Neural cell (in vitro differentiated cells): ENCODE results near the gene STAM2. TPM values are rescaled to one million over a fixed set of nuclear protein-coding genes. Genes with fewer than 3 reads are reported as not detected.

Experiments used
- H2AFZ ChIP-seq: fragments of 200-600, 300-800 bp; sonication (generic), shearing (Covaris generic); 2 replicates; pipeline ENCODE4 v1.6.0; 2014; ENCODE audit warnings: low read depth, mild to moderate bottlenecking, antibody characterized with exemption, low read length, moderate library complexity
- H3F3A ChIP-seq: fragments of 200-600 bp; shearing (Covaris generic); 2 replicates; pipeline ENCODE4 v1.6.1; 2016; ENCODE audit warnings: mild to moderate bottlenecking, moderate library complexity, mixed read lengths, antibody characterized with exemption, low read length; ENCODE audit not compliant: insufficient read depth, poor library complexity, severe bottlenecking
- H3K27ac ChIP-seq: fragments of 200-600, 300-800 bp; sonication (generic), shearing (Covaris generic); 2 replicates; pipeline ENCODE4 v1.5.1; 2014; ENCODE audit warnings: mild to moderate bottlenecking, low read length, moderate library complexity
- H3K27me3 ChIP-seq: fragments of 300-800, 200-600 bp; sonication (generic), shearing (Covaris generic); 2 replicates; pipeline ENCODE4 v1.6.0; 2014; ENCODE audit warnings: mild to moderate bottlenecking, low read depth, low read length, moderate library complexity; ENCODE audit not compliant: insufficient read depth
- H3K36me3 ChIP-seq: fragments of 300-800, 200-600 bp; sonication (generic), shearing (Covaris generic); 2 replicates; pipeline ENCODE4 v1.5.1; 2014; ENCODE audit warnings: mild to moderate bottlenecking, antibody characterized with exemption, low read length, moderate library complexity; ENCODE audit not compliant: insufficient read depth
- H3K4me2 ChIP-seq: fragments of 300-800, 200-600 bp; sonication (generic), shearing (Covaris generic); 2 replicates; pipeline ENCODE4 v1.6.0; 2014; ENCODE audit warnings: mild to moderate bottlenecking, low read length
- H3K4me3 ChIP-seq: fragments of 300-800, 200-600 bp; sonication (generic), shearing (Covaris generic); 2 replicates; pipeline ENCODE4 v1.5.1; 2014; ENCODE audit warnings: mild to moderate bottlenecking, low read length, moderate library complexity
- H3K79me2 ChIP-seq: fragments of 200-600 bp; shearing (Covaris generic); replicated peaks from 2 replicates; pipeline ENCODE4 v1.6.0; 2014; ENCODE audit warnings: mild to moderate bottlenecking, low read length, moderate library complexity; ENCODE audit not compliant: insufficient read depth
- H3K9ac ChIP-seq: fragments of 300-800, 200-600 bp; sonication (generic), shearing (Covaris generic); 2 replicates; pipeline ENCODE4 v1.6.1; 2016; ENCODE audit warnings: mild to moderate bottlenecking, low read length, mixed read lengths
- H3K9me2 ChIP-seq: fragments of 200-600 bp; shearing (Covaris generic); 2 replicates; pipeline ENCODE4 v1.6.1; 2016; ENCODE audit warnings: mild to moderate bottlenecking, low read length, mixed read lengths; ENCODE audit not compliant: insufficient read depth
- H3K9me3 ChIP-seq: fragments of 200-600, 300-800 bp; sonication (generic), shearing (Covaris generic); 2 replicates; pipeline ENCODE4 v1.6.1; 2016; ENCODE audit warnings: mild to moderate bottlenecking, mixed run types, low read length, moderate library complexity, mixed read lengths
- H4K20me1 ChIP-seq: fragments of 200-600 bp; shearing (Covaris generic); 2 replicates; pipeline ENCODE4 v1.6.1; 2016; ENCODE audit warnings: mild to moderate bottlenecking, mixed run types; ENCODE audit not compliant: insufficient read depth
- EP300 ChIP-seq: fragments of 450-650 bp; conservative IDR thresholded peaks from 2 replicates; pipeline ENCODE4 v1.6.1; 2014; ENCODE audit warnings: antibody characterized with exemption, mild to moderate bottlenecking, moderate library complexity; ENCODE audit not compliant: poor library complexity, severe bottlenecking
- EZH2 ChIP-seq: fragments of 200-600, 300-800 bp; shearing (Covaris generic), sonication (generic); IDR thresholded peaks from 2 replicates; pipeline ENCODE4 v1.6.1; 2014; ENCODE audit warnings: antibody characterized with exemption, low read length, borderline replicate concordance, mild to moderate bottlenecking; ENCODE audit not compliant: insufficient read depth, poor library complexity, severe bottlenecking
- MXI1 ChIP-seq: fragments of 450-650 bp; conservative IDR thresholded peaks from 2 replicates; pipeline ENCODE4 v1.6.1; 2014; ENCODE audit warnings: antibody characterized with exemption, mild to moderate bottlenecking; ENCODE audit not compliant: poor library complexity, severe bottlenecking
- POLR2AphosphoS5 ChIP-seq: IDR thresholded peaks from 2 replicates; pipeline ENCODE4 v1.6.1; 2012
- RAD21 ChIP-seq: fragments of 450-650 bp; conservative IDR thresholded peaks from 2 replicates; pipeline ENCODE4 v1.6.1; 2014; ENCODE audit warnings: antibody characterized with exemption, mild to moderate bottlenecking, moderate library complexity
- SMC3 ChIP-seq: fragments of 450-650 bp; conservative IDR thresholded peaks from 2 replicates; pipeline ENCODE4 v1.6.1; 2014; ENCODE audit warnings: antibody characterized with exemption, mild to moderate bottlenecking, moderate library complexity; ENCODE audit not compliant: poor library complexity
- TAF1 ChIP-seq: IDR thresholded peaks from 2 replicates; pipeline ENCODE4 v1.6.1; 2012; ENCODE audit warnings: low read depth
- polyA plus RNA-seq: library from polyadenylated mRNA; depleted of rRNA; stranded (reverse); fragments of >200 nt; gene quantifications from 2 replicates; pipeline ENCODE4 v1.2.3, GENCODE V29; 2014
- TF ChIP-seq, protein P1 (sequence below): IDR thresholded peaks from 2 replicates; pipeline ENCODE4 v1.6.1; 2012; ENCODE audit warnings: borderline replicate concordance
- TF ChIP-seq, protein P2 (sequence below): fragments of 450-650 bp; IDR thresholded peaks from 2 replicates; pipeline ENCODE4 v1.5.1; 2014; ENCODE audit warnings: antibody characterized with exemption, mild to moderate bottlenecking, moderate library complexity; ENCODE audit not compliant: poor library complexity, severe bottlenecking

The STAM2 gene
- polyA plus RNA-seq, 1 donor from 2014 or later, result 47.5 TPM

DNA sequence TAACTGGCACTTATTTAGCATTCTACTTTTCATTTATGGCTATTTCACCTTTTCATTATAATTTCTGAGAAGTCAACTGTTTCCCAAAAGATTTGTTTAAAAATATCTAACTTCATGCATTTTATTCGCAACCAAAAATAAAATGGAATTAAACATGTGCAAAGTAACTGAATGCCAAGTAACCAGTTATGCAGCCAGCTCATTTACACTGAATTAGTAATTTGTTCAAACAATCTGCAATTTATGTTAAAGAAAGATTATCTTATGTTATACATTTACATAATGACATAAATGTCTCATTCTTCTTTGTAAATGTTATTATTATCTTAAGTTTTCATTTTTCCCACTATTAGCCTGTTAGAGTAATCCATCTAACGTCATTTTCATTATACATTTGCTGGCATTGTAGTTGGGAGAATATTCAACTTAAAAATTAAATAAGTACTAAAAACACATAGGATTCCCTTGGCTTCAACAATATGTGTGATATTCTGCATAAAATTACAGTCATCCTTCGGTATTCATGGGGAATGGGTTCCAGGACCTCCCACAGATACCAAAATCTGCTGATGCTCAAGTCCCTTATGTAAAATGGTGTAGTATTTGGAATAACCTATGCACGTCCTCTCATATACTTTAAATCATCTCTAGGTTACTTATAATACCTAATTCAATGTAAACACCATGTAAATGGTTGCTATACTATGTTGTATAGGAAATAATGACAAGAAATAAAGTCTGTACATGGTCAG lies 43.7 kb upstream of the STAM2 start:
- no peaks in the 10 kb centered on the region for H4K20me1 ChIP-seq
- TF ChIP-seq, protein P1, sequence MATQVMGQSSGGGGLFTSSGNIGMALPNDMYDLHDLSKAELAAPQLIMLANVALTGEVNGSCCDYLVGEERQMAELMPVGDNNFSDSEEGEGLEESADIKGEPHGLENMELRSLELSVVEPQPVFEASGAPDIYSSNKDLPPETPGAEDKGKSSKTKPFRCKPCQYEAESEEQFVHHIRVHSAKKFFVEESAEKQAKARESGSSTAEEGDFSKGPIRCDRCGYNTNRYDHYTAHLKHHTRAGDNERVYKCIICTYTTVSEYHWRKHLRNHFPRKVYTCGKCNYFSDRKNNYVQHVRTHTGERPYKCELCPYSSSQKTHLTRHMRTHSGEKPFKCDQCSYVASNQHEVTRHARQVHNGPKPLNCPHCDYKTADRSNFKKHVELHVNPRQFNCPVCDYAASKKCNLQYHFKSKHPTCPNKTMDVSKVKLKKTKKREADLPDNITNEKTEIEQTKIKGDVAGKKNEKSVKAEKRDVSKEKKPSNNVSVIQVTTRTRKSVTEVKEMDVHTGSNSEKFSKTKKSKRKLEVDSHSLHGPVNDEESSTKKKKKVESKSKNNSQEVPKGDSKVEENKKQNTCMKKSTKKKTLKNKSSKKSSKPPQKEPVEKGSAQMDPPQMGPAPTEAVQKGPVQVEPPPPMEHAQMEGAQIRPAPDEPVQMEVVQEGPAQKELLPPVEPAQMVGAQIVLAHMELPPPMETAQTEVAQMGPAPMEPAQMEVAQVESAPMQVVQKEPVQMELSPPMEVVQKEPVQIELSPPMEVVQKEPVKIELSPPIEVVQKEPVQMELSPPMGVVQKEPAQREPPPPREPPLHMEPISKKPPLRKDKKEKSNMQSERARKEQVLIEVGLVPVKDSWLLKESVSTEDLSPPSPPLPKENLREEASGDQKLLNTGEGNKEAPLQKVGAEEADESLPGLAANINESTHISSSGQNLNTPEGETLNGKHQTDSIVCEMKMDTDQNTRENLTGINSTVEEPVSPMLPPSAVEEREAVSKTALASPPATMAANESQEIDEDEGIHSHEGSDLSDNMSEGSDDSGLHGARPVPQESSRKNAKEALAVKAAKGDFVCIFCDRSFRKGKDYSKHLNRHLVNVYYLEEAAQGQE, result no peak
- TF ChIP-seq TAF1 (no peak), POLR2AphosphoS5 (no peak), SMC3 (no peak), RAD21 (no peak), EZH2 (no peak), EP300 (no peak)
- TF ChIP-seq, protein P2, sequence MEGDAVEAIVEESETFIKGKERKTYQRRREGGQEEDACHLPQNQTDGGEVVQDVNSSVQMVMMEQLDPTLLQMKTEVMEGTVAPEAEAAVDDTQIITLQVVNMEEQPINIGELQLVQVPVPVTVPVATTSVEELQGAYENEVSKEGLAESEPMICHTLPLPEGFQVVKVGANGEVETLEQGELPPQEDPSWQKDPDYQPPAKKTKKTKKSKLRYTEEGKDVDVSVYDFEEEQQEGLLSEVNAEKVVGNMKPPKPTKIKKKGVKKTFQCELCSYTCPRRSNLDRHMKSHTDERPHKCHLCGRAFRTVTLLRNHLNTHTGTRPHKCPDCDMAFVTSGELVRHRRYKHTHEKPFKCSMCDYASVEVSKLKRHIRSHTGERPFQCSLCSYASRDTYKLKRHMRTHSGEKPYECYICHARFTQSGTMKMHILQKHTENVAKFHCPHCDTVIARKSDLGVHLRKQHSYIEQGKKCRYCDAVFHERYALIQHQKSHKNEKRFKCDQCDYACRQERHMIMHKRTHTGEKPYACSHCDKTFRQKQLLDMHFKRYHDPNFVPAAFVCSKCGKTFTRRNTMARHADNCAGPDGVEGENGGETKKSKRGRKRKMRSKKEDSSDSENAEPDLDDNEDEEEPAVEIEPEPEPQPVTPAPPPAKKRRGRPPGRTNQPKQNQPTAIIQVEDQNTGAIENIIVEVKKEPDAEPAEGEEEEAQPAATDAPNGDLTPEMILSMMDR, result no peak
- no peak overlapping the region for H3K27ac ChIP-seq
- no peak overlapping the region for H3K9ac ChIP-seq
- H3K4me3 ChIP-seq, result no peak overlapping the region
- H3K27me3 ChIP-seq, result no peaks in the 10 kb centered on the region
- H3K9me3 ChIP-seq, result no peaks in the 10 kb centered on the region
- no peaks in the 10 kb centered on the region for H3K9me2 ChIP-seq
- no peaks in the 10 kb centered on the region for H3F3A ChIP-seq
- no peak overlapping the region for H2AFZ ChIP-seq
- H3K4me2 ChIP-seq, result no peak overlapping the region
- no peaks in the 10 kb centered on the region for H3K36me3 ChIP-seq
- H3K79me2 ChIP-seq, result no peaks in the 10 kb centered on the region

DNA sequence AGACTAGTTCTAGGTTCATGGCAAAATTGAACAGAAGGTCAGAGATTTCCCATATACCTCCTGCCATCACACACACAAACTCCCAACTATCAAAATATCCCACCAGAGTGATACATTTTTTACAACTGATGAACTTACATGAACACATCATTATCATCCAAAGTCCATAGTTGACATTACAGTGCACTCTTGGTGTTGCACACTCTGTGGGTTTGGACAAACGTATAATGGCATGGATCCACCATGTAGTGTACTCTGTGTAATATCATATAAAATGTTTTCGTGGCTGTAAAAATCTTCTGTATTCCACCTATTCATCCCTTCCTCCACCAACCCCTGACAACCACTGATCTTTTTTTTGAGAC lies 25.9 kb upstream of the STAM2 start:
- TF ChIP-seq EZH2 (no peak), EP300 (no peak), POLR2AphosphoS5 (no peak), TAF1 (no peak), MXI1 (no peak), RAD21 (no peak), SMC3 (no peak)
- TF ChIP-seq, protein P1, result no peak
- TF ChIP-seq, protein P2, result no peak
- no peak overlapping the region for H3K9ac ChIP-seq
- no peaks in the 10 kb centered on the region for H3K79me2 ChIP-seq
- no peak overlapping the region for H3K4me3 ChIP-seq
- no peak overlapping the region for H3K27ac ChIP-seq
- no peaks in the 10 kb centered on the region for H3K9me2 ChIP-seq
- H3K27me3 ChIP-seq, result no peaks in the 10 kb centered on the region
- no peak overlapping the region for H3K4me2 ChIP-seq
- no peaks in the 10 kb centered on the region for H3K36me3 ChIP-seq
- no peaks in the 10 kb centered on the region for H3F3A ChIP-seq
- no peaks in the 10 kb centered on the region for H4K20me1 ChIP-seq
- H3K9me3 ChIP-seq, result no peaks in the 10 kb centered on the region
- H2AFZ ChIP-seq, result no peak overlapping the region
